Central memory CD4-positive, alpha-beta T cell (primary cell): ENCODE results near the gene SMAD2.
"Not testable (repeated sequence)": the region's sequence is repeated elsewhere in the genome, so short reads cannot be mapped to it uniquely, and the experiment has no call there.

Experiments used
- DNase-seq: peaks from one replicate; pipeline ENCODE4 v3.0.0; 2022
- total RNA-seq, 3 experiments: gene quantifications; one replicate each; lab custom pipeline; 2026; lab: John Stamatoyannopoulos, UW

SMAD2 gene
- total RNA-seq, result 140 to 247 (median 237) reads per million in 3 experiments

- peak; percentile 91 for DNase-seq
These were observed at the start of gene SMAD2 for GRCh38 chr18:47930199-47930930. Gene SMAD2 (minus strand): TSS chr18:47930659. CDS start chr18:47896756, 33,903 bp downstream.

GRCh38 chr18:47979611-47980200, 49.2 kb upstream of the SMAD2 start:
- DNase-seq, result no peak

- DNase-seq, result no peak
These were observed 48.1 kb upstream of the SMAD2 start for GRCh38 chr18:47978603-47979002.

GRCh38 chr18:47978141-47978540, 47.7 kb upstream of the SMAD2 start:
- DNase-seq, result no peak

GRCh38 chr18:47975701-47976100, 45.2 kb upstream of the SMAD2 start:
- DNase-seq, result no peak

GRCh38 chr18:47975105-47975504, 44.6 kb upstream of the SMAD2 start:
- DNase-seq, result no peak

GRCh38 chr18:47970664-47971531, 40.4 kb upstream of the SMAD2 start:
- DNase-seq, result no peak

- DNase-seq, result no peak
These were observed 39.4 kb upstream of the SMAD2 start for GRCh38 chr18:47969816-47970215.

- no peak for DNase-seq
These were observed 38.3 kb upstream of the SMAD2 start for GRCh38 chr18:47968721-47969120.

GRCh38 chr18:47968006-47968676, 37.7 kb upstream of the SMAD2 start:
- DNase-seq, result no peak

- no peak for DNase-seq
These were observed 33.6 kb upstream of the SMAD2 start for GRCh38 chr18:47964053-47964452.

- not testable (repeated sequence) for DNase-seq
These were observed 30.5 kb upstream of the SMAD2 start for GRCh38 chr18:47961003-47961402.

GRCh38 chr18:47953471-47953931, 23.0 kb upstream of the SMAD2 start:
- peak; percentile 8 for DNase-seq

GRCh38 chr18:47950511-47950910, 20.1 kb upstream of the SMAD2 start:
- no peak for DNase-seq

- no peak for DNase-seq
These were observed 18.7 kb upstream of the SMAD2 start for GRCh38 chr18:47949202-47949601.

GRCh38 chr18:47946889-47947288, 16.4 kb upstream of the SMAD2 start:
- no peak for DNase-seq

- no peak for DNase-seq
These were observed 14.8 kb upstream of the SMAD2 start for GRCh38 chr18:47944972-47945852.

GRCh38 chr18:47936952-47937351, 6.5 kb upstream of the SMAD2 start:
- DNase-seq, result no peak

- no peak for DNase-seq
These were observed 5.0 kb upstream of the SMAD2 start for GRCh38 chr18:47935321-47936055.

GRCh38 chr18:47932603-47933002, 2.1 kb upstream of the SMAD2 start:
- DNase-seq, result no peak

GRCh38 chr18:47932190-47932589, 1.7 kb upstream of the SMAD2 start:
- DNase-seq, result no peak
